Tibial artery (tissue), 4 donors: ENCODE measurements around the gene LGALS4.

ENCODE experiments used
- DNase-seq, 2 donors: peaks; one replicate each; pipeline ENCODE4 v3.0.0-alpha.2; 2019
- H3K27ac ChIP-seq, 2 donors: fragments of 200-600 bp; sonication (generic) in 1 of 2; 1 replicate in 1 of 2; 2 replicates in 1 of 2; pipeline ENCODE4 v1.5.1; 2018 to 2019; ENCODE audit warnings: mild to moderate bottlenecking in 1 of 2
- H3K27me3 ChIP-seq, 2 donors: fragments of 200-600 bp; sonication (generic) in 1 of 2; one replicate each; pipeline versions ENCODE4 v1.5.1 to v1.6.0; 2016 to 2019
- H3K36me3 ChIP-seq, 3 donors: fragments of 200-600 bp; sonication (generic) in 2 of 3; one replicate each; pipeline ENCODE4 v1.5.1; 2016 to 2019; ENCODE audit warnings: mild to moderate bottlenecking in 2 of 3
- H3K4me1 ChIP-seq, 4 donors: fragments of 200-600 bp; sonication (generic) in 2 of 4; 1 replicate in 3 of 4; 2 replicates in 1 of 4; pipeline ENCODE4 v1.5.1; 2016 to 2019
- H3K4me3 ChIP-seq, 2 donors: fragments of 200-600 bp; sonication (generic) in 1 of 2; 1 replicate in 1 of 2; 2 replicates in 1 of 2; pipeline ENCODE4 v1.5.1; 2018 to 2019; ENCODE audit warnings: mild to moderate bottlenecking in 2 of 2
- H3K9me3 ChIP-seq, 3 donors: fragments of 200-600 bp; sonication (generic) in 1 of 3; one replicate each; pipeline ENCODE4 v1.5.1; 2016 to 2019
- CTCF ChIP-seq, 2 experiments: fragments of 200-600 bp in 1 of 2; fragments of 450-650 bp in 1 of 2; IDR thresholded peaks; one replicate each; pipeline ENCODE4 v1.5.1; 2017 to 2019; ENCODE audit warnings: antibody characterized with exemption in 2 of 2, mild to moderate bottlenecking in 1 of 2, moderate library complexity in 1 of 2
- intact Hi-C: fragments of 100-400 bp; cut with DNase I; formaldehyde crosslinking; loops from one replicate; pipeline ENCODE4 v1.15.0; 2023; ENCODE audit warnings: low total_unique reads

The LGALS4 gene

DNA sequence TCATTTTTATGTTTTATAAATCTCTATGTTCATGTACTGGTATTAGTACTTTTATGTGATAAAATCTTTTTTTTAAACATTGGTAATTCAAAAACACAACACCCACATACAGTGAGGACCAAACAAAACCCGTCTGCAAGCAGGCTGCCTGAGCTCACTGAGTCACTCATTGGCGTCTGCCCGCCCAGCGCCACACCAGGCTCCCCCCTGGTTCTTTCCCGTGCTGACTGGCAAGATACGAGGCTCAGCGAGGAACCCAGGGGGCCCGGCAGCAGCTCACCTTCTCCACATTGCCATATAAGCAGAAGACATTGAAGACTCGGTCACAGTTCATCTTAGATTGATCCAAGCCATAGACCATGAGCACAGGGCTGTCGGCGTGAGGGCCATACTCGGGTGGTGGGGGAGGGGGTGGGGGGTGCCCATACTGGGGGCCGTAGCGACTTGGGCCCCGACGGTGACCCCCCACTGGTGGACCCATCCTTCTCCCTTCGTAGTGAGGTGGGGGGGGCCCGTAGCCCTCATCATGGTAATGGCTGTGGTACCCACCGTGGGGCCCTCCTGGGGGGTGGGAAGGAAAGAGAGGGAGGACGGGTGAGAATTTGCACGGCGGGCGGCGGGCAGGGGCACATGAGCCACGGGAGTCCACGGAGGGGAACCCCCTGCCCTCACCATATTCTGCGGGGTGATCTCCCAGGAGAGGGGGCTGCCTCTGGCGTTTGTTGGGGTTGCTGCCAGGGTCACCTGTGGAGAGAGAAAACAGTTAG, 27.3 kb upstream of the LGALS4 start:
- Histone ChIP-seq H3K36me3 (peaks cover 84 to 98% (median 94%) of the 10 kb centered on the region in 3 donors), H3K27me3 (no peaks in the 10 kb centered on the region), H3K27ac (no peak overlapping the region), H3K9me3 (no peaks in the 10 kb centered on the region), H3K4me1 (peaks cover 0 to 34% (median 11%) of the 10 kb centered on the region in 4 donors), H3K4me3 (no peak overlapping the region)
- intact Hi-C loops: no loop called here
- TF ChIP-seq CTCF (IDR thresholded peaks at IDR 0.05): no peak
- DNase-seq: no peak

- Histone ChIP-seq H3K9me3 (no peaks in the 10 kb centered on the region), H3K4me1 (peaks cover 0 to 38% (median 12%) of the 10 kb centered on the region in 4 donors), H3K4me3 (no peak overlapping the region), H3K36me3 (peaks cover 76 to 90% (median 86%) of the 10 kb centered on the region in 3 donors), H3K27me3 (no peaks in the 10 kb centered on the region), H3K27ac (no peak overlapping the region)
- intact Hi-C loops: no loop called here
- DNase-seq: no peak
- no peak for TF ChIP-seq CTCF (IDR thresholded peaks at IDR 0.05)
These were observed 26.4 kb upstream of the LGALS4 start for GRCh38 chr19:38838986-38839761.

DNA sequence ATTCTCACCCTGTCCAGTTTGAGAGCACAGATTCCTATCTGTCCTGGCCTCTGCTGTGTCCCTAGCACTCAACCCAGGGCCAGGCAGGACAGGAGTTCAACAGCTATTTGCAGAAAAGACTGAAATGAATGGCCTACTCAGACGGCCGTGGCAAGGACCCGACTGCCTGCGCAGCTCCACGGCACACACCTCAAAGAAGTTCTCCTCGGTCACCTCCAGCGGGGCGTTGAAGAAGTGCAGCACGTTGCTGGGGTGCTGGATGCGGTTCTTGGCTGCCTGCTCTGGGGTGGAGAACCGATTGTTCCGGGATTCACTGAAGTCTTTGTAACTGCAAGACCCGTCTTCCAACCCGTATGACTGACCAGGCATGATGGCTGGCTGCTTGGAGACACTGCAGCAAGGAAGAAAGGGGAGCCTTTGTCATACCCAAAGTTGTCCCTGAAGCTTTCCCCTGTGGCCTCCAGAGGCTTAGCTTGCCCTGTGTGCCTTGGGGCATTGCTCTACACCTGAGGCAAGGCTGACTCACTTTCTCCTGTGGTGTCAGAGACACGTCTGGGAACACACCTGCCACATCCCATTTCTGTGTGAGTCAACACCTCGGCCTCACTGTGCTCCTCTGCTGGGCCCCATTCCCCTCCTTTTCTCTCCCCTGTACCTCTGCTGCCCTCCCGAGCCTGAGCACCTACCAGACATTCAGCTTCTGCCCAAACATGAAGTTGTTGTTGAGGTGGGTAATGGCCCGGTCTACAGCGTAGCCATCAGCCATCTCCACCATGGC, 25.7 kb upstream of the LGALS4 start:
- intact Hi-C loops: no loop called here
- H3K9me3 ChIP-seq: no peaks in the 10 kb centered on the region
- peaks cover 0 to 38% (median 12%) of the 10 kb centered on the region in 4 donors for H3K4me1 ChIP-seq
- no peaks in the 10 kb centered on the region for H3K27me3 ChIP-seq
- no peak overlapping the region for H3K27ac ChIP-seq
- H3K36me3 ChIP-seq: peaks cover 68 to 82% (median 78%) of the 10 kb centered on the region in 3 donors
- no peak for TF ChIP-seq CTCF (IDR thresholded peaks at IDR 0.05)
- H3K4me3 ChIP-seq: no peak overlapping the region
- DNase-seq: no peak

DNA sequence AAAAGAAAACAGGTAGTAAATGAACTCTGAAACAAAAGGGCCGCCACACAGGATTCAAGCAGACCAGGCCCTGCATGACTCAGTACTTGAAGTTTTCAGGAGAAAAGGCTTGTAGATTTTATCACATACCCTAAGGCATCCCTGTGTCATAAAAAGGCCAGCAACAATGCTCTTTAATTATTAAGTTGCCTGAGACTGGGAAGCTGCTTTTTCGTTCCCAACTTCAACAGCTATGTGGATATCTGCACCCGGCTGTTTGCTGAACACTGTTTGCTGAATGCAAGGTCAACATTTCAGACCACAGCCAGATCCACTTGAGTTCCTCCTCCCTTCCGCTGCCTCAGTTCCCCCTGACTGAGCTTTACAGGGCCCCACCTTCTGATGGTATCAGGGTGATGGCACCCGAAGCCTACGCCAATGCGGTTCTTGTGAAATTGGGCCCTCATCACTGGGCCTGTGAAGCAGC, 24.9 kb upstream of the LGALS4 start:
- H3K9me3 ChIP-seq: no peaks in the 10 kb centered on the region
- H3K36me3 ChIP-seq: peaks cover 61 to 75% (median 71%) of the 10 kb centered on the region in 3 donors
- H3K27me3 ChIP-seq: no peaks in the 10 kb centered on the region
- no peak overlapping the region for H3K27ac ChIP-seq
- DNase-seq: no peak
- intact Hi-C loops: no loop called here
- H3K4me3 ChIP-seq: no peak overlapping the region
- H3K4me1 ChIP-seq: peaks cover 0 to 39% (median 12%) of the 10 kb centered on the region in 4 donors
- TF ChIP-seq CTCF (IDR thresholded peaks at IDR 0.05): no peak

- no peak overlapping the region for H3K27ac ChIP-seq
- no peaks in the 10 kb centered on the region for H3K27me3 ChIP-seq
- intact Hi-C loops: no loop called here
- peaks cover 55 to 69% (median 65%) of the 10 kb centered on the region in 3 donors for H3K36me3 ChIP-seq
- no peak for TF ChIP-seq CTCF (IDR thresholded peaks at IDR 0.05)
- H3K4me1 ChIP-seq: peaks cover 0 to 45% (median 16%) of the 10 kb centered on the region in 4 donors
- no peak overlapping the region for H3K4me3 ChIP-seq
- no peak for DNase-seq
- H3K9me3 ChIP-seq: no peaks in the 10 kb centered on the region
These were observed 24.4 kb upstream of the LGALS4 start for GRCh38 chr19:38836983-38837626.
